H9 (cell line): ENCODE data around the gene ZFP42. TPM values are rescaled to one million over a fixed set of nuclear protein-coding genes. Genes with fewer than 3 reads are reported as not detected.

Experiments used
- DNase-seq: peaks from one replicate; pipeline ENCODE4 v3.0.0-alpha.2; 2017
- H2AFZ ChIP-seq: one replicate; pipeline ENCODE4 v1.6.1; 2013; ENCODE audit warnings: mild to moderate bottlenecking, low read length, control low read depth, moderate library complexity
- H2AK5ac ChIP-seq: 2 replicates; pipeline ENCODE4 v1.6.1; 2013; ENCODE audit warnings: low read length, control low read depth, mixed read lengths; ENCODE audit not compliant: insufficient read length
- H2BK120ac ChIP-seq: one replicate; pipeline ENCODE4 v1.6.1; 2013; ENCODE audit warnings: low read depth, mild to moderate bottlenecking, low read length, control low read depth, inconsistent platforms; ENCODE audit not compliant: poor library complexity, severe bottlenecking
- H2BK12ac ChIP-seq: 2 replicates; pipeline ENCODE4 v1.6.1; 2013; ENCODE audit warnings: low read length, control low read depth, mixed read lengths, low read depth; ENCODE audit not compliant: insufficient read length
- H2BK15ac ChIP-seq: 2 replicates; pipeline ENCODE4 v1.6.1; 2013; ENCODE audit warnings: low read depth, low read length, control low read depth
- H2BK20ac ChIP-seq: one replicate; pipeline ENCODE4 v1.6.1; 2013; ENCODE audit warnings: low read depth, mild to moderate bottlenecking, low read length, control low read depth, inconsistent platforms; ENCODE audit not compliant: poor library complexity, severe bottlenecking
- H2BK5ac ChIP-seq: 2 replicates; pipeline ENCODE4 v1.6.1; 2013; ENCODE audit warnings: low read length, control low read depth, mixed read lengths; ENCODE audit not compliant: insufficient read length
- H3K14ac ChIP-seq: 2 replicates; pipeline ENCODE4 v1.6.1; 2013; ENCODE audit warnings: low read length, control low read depth; ENCODE audit not compliant: insufficient read depth
- H3K18ac ChIP-seq: 2 replicates; pipeline ENCODE4 v1.6.1; 2013; ENCODE audit warnings: low read depth, mild to moderate bottlenecking, mixed read lengths, low read length, control low read depth; ENCODE audit not compliant: insufficient read length
- H3K23ac ChIP-seq: 2 replicates; pipeline ENCODE4 v1.6.1; 2013; ENCODE audit warnings: low read length, control low read depth, mixed read lengths, low read depth; ENCODE audit not compliant: insufficient read length
- H3K23me2 ChIP-seq: 2 replicates; pipeline ENCODE4 v1.6.1; 2013; ENCODE audit warnings: low read depth, mild to moderate bottlenecking, mixed read lengths, low read length, control low read depth; ENCODE audit not compliant: insufficient read length, poor library complexity, severe bottlenecking
- H3K27ac ChIP-seq: 2 replicates; pipeline ENCODE4 v1.5.1; 2013; ENCODE audit warnings: low read length, control low read depth, mixed read lengths, low read depth; ENCODE audit not compliant: insufficient read length
- H3K27me3 ChIP-seq: 2 replicates; pipeline ENCODE4 v1.6.1; 2013; ENCODE audit warnings: low read length, control low read depth, inconsistent platforms; ENCODE audit not compliant: insufficient read depth
- H3K4ac ChIP-seq: 2 replicates; pipeline ENCODE4 v1.6.1; 2013; ENCODE audit warnings: low read depth, mild to moderate bottlenecking, control low read depth, inconsistent platforms, low read length, moderate library complexity
- H3K4me1 ChIP-seq: 2 replicates; pipeline ENCODE4 v1.6.1; 2013; ENCODE audit warnings: low read length, control low read depth, inconsistent platforms; ENCODE audit not compliant: insufficient read depth
- H3K4me2 ChIP-seq: 2 replicates; pipeline ENCODE4 v1.6.1; 2013; ENCODE audit warnings: low read length, control low read depth, mixed read lengths; ENCODE audit not compliant: insufficient read length, insufficient read depth
- H3K56ac ChIP-seq: 2 replicates; pipeline ENCODE4 v1.6.1; 2013; ENCODE audit warnings: low read depth, mild to moderate bottlenecking, mixed read lengths, low read length, control low read depth; ENCODE audit not compliant: insufficient read length
- H3K79me1 ChIP-seq: 2 replicates; pipeline ENCODE4 v1.6.1; 2013; ENCODE audit warnings: low read depth, mild to moderate bottlenecking, moderate library complexity, low read length, control low read depth, inconsistent platforms; ENCODE audit not compliant: insufficient read depth, poor library complexity, severe bottlenecking
- H3K79me2 ChIP-seq: 2 replicates; pipeline ENCODE4 v1.6.1; 2013; ENCODE audit warnings: low read length, control low read depth, inconsistent platforms; ENCODE audit not compliant: insufficient read depth
- H3K9ac ChIP-seq: 2 replicates; pipeline ENCODE4 v1.6.1; 2013; ENCODE audit warnings: low read length, control low read depth, mixed read lengths; ENCODE audit not compliant: insufficient read length; ENCODE audit errors: extremely low read depth
- H3K9me3 ChIP-seq: one replicate; pipeline ENCODE4 v1.6.1; 2013; ENCODE audit warnings: low read depth, low read length, inconsistent platforms; ENCODE audit not compliant: control insufficient read depth
- H3T11ph ChIP-seq: one replicate; pipeline ENCODE4 v1.6.1; 2013; ENCODE audit warnings: mild to moderate bottlenecking, low read length, control low read depth, inconsistent platforms
- H4K20me1 ChIP-seq: one replicate; pipeline ENCODE4 v1.6.1; 2013; ENCODE audit not compliant: control insufficient read depth, insufficient read length, insufficient read depth
- H4K5ac ChIP-seq: 2 replicates; pipeline ENCODE4 v1.6.1; 2013; ENCODE audit warnings: low read depth, mild to moderate bottlenecking, mixed read lengths, low read length, control low read depth; ENCODE audit not compliant: insufficient read length
- H4K8ac ChIP-seq: replicated peaks from 2 replicates; pipeline ENCODE4 v1.6.1; 2013; ENCODE audit warnings: low read length, control low read depth, mixed read lengths, low read depth; ENCODE audit not compliant: insufficient read length
- H4K91ac ChIP-seq: 2 replicates; pipeline ENCODE4 v1.6.1; 2013; ENCODE audit warnings: low read depth, mild to moderate bottlenecking, moderate library complexity, mixed read lengths, low read length, control low read depth; ENCODE audit not compliant: insufficient read length
- H3K27ac Mint-ChIP-seq, 3 experiments: 2 replicates in 2 of 3; 3 replicates in 1 of 3; pipeline ENCODE4 v1.8.0; 2020 to 2021; ENCODE audit warnings: mixed read lengths in 3 of 3, mild to moderate bottlenecking in 1 of 3, moderate library complexity in 1 of 3
- H3K27me3 Mint-ChIP-seq: 2 replicates; pipeline ENCODE4 v1.8.0; 2021; ENCODE audit warnings: low read depth, mild to moderate bottlenecking, moderate library complexity, mixed read lengths
- H3K36me3 Mint-ChIP-seq, 3 experiments: 2 replicates in 2 of 3; 3 replicates in 1 of 3; pipeline ENCODE4 v1.8.0; 2020 to 2021; ENCODE audit warnings: low read depth in 3 of 3, mixed read lengths in 3 of 3; ENCODE audit not compliant: insufficient read depth in 1 of 3
- H3K4me1 Mint-ChIP-seq, 2 experiments: 2 replicates each; pipeline ENCODE4 v1.8.0; 2020; ENCODE audit warnings: mixed read lengths in 2 of 2
- H3K4me3 Mint-ChIP-seq, 2 experiments: 2 replicates in 1 of 2; 3 replicates in 1 of 2; pipeline ENCODE4 v1.8.0; 2020 to 2021; ENCODE audit warnings: mild to moderate bottlenecking in 2 of 2, mixed read lengths in 2 of 2, moderate library complexity in 1 of 2
- H3K9me3 Mint-ChIP-seq, 2 experiments: 2 replicates in 1 of 2; 3 replicates in 1 of 2; pipeline ENCODE4 v1.8.0; 2020; ENCODE audit warnings: mild to moderate bottlenecking in 2 of 2, mixed read lengths in 2 of 2, moderate library complexity in 1 of 2
- WGBS: extraction: QIAGEN DNeasy Blood & Tissue Kit; methylation state at CpG from one replicate; pipeline ENCODE4 v1.1.7; 2013; ENCODE audit warnings: missing lambda C conversion rate, low lambda C conversion rate, mixed read lengths; ENCODE audit not compliant: insufficient read length; ENCODE audit errors: extremely low coverage; 5-methylcytosine and 5-hydroxymethylcytosine counted together
- total RNA-seq: library from RNA; stranded (reverse); gene quantifications from 2 replicates; pipeline ENCODE4 v1.2.1, GENCODE V29; 2021
- TF ChIP-seq, protein P1 (sequence below): fragments of 200-600 bp; sonication (generic); conservative IDR thresholded peaks from 3 replicates; pipeline ENCODE4 v1.8.0; 2021; ENCODE audit warnings: antibody characterized with exemption, mild to moderate bottlenecking

The ZFP42 gene
- total RNA-seq, 1 experiment from 2014 or later = 193 TPM

DNA sequence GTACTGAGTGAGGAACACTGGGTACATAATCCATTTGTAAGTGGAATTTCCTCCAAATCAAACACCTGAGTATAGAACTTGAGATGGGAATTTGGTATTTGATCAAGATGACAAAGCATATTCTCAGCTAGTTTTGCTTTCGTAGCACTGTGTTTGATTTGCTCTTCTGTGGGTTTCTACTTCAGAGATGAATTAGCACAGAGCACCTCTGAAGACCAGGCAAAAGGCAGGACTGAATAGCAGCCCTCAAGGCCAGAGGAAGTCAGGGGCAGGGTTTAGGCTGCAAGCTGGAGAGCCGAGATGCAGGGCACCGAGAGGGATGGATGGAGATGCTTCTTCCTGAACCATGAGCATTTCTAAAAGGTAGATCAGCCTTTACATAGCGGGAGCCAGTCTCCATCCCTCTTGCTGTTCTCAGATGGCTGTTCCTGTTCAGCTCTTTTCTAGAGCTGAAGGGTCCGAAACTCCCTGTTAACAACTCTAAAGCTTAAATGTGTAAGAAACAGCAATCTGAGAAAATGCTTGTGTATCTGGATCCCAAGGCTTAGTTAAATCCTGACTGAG lies 10.8 kb downstream of the ZFP42 start:
- WGBS = no CpG with 5 or more reads among the region's 5 CpGs
- Histone ChIP-seq H2AFZ (no peak overlapping the region), H4K91ac (no peak overlapping the region), H3T11ph (no peak overlapping the region), H3K27me3 (no peaks in the 10 kb centered on the region), H3K23me2 (no peaks in the 10 kb centered on the region), H2BK12ac (no peak overlapping the region), H3K79me2 (peaks cover 17% of the 10 kb centered on the region), H4K5ac (no peak overlapping the region), H3K4ac (no peak overlapping the region), H3K9ac (no peak overlapping the region), H3K14ac (no peak overlapping the region), H3K27ac (peak overlapping the region; percentile 22), H3K18ac (no peak overlapping the region), H3K79me1 (peaks cover 7% of the 10 kb centered on the region), H3K4me2 (no peak overlapping the region), H2AK5ac (no peak overlapping the region), H3K23ac (no peak overlapping the region), H3K9me3 (no peaks in the 10 kb centered on the region), H4K20me1 (peaks cover 3% of the 10 kb centered on the region), H2BK20ac (no peak overlapping the region), H2BK5ac (no peak overlapping the region), H3K4me1 (peaks cover 2% of the 10 kb centered on the region; the same call in 1 of the 2 replicates), H4K8ac (no peak overlapping the region), H2BK15ac (no peak overlapping the region), H2BK120ac (no peak overlapping the region), H3K56ac (no peak overlapping the region)
- TF ChIP-seq, protein P1, sequence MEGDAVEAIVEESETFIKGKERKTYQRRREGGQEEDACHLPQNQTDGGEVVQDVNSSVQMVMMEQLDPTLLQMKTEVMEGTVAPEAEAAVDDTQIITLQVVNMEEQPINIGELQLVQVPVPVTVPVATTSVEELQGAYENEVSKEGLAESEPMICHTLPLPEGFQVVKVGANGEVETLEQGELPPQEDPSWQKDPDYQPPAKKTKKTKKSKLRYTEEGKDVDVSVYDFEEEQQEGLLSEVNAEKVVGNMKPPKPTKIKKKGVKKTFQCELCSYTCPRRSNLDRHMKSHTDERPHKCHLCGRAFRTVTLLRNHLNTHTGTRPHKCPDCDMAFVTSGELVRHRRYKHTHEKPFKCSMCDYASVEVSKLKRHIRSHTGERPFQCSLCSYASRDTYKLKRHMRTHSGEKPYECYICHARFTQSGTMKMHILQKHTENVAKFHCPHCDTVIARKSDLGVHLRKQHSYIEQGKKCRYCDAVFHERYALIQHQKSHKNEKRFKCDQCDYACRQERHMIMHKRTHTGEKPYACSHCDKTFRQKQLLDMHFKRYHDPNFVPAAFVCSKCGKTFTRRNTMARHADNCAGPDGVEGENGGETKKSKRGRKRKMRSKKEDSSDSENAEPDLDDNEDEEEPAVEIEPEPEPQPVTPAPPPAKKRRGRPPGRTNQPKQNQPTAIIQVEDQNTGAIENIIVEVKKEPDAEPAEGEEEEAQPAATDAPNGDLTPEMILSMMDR = no peak
- Mint-ChIP-seq H3K27ac (peak overlapping the region; percentile 86 to 91 (median 88); a peak in 5 of 7 replicates), H3K9me3 (no peaks in the 10 kb centered on the region), H3K4me3 (peak overlapping the region in 1 of 2 experiments; percentile 21; a peak in 1 of 5 replicates), H3K4me1 (peaks cover 22 to 31% of the 10 kb centered on the region in 2 experiments), H3K36me3 (peaks cover 39 to 63% (median 58%) of the 10 kb centered on the region in 3 experiments), H3K27me3 (no peaks in the 10 kb centered on the region)
- DNase-seq = no peak
